Mucosa of stomach (tissue), 1 donor: ENCODE results near the gene PTGER4.
A peak's percentile ranks its signal among the peaks of the same experiment; 100 is the strongest.

Experiments used
- H3K27me3 ChIP-seq: one replicate; pipeline ENCODE4 v1.7.0; 2013; ENCODE audit warnings: mild to moderate bottlenecking, low read length; ENCODE audit not compliant: control insufficient read depth, insufficient read depth
- H3K36me3 ChIP-seq: one replicate; pipeline ENCODE4 v1.7.0; 2013; ENCODE audit warnings: low read length; ENCODE audit not compliant: control insufficient read depth, insufficient read depth
- H3K4me1 ChIP-seq: one replicate; pipeline ENCODE4 v1.7.0; 2013; ENCODE audit warnings: mild to moderate bottlenecking, low read length; ENCODE audit not compliant: control insufficient read depth, insufficient read depth
- H3K4me3 ChIP-seq: one replicate; pipeline ENCODE4 v1.7.0; 2013; ENCODE audit warnings: low read length
- H3K9ac ChIP-seq: one replicate; pipeline ENCODE4 v1.7.0; 2013; ENCODE audit warnings: mild to moderate bottlenecking, low read length, moderate library complexity
- H3K9me3 ChIP-seq: one replicate; pipeline ENCODE4 v1.7.0; 2013; ENCODE audit warnings: mild to moderate bottlenecking, low read length, moderate library complexity; ENCODE audit not compliant: control insufficient read depth
- donor health status: Pancreatic carcinoma.

PTGER4 gene

GRCh38 chr5:40674661-40675235 is 5.0 kb upstream of the PTGER4 start:
- H3K27me3 ChIP-seq, result no peaks in the 10 kb centered on the region
- no peaks in the 10 kb centered on the region for H3K9me3 ChIP-seq
- no peak overlapping the region for H3K9ac ChIP-seq
- H3K4me3 ChIP-seq, result no peak overlapping the region
- H3K36me3 ChIP-seq, result no peaks in the 10 kb centered on the region
- H3K4me1 ChIP-seq, result peaks cover 24% of the 10 kb centered on the region

- Histone ChIP-seq H3K9me3 (no peaks in the 10 kb centered on the region), H3K36me3 (no peaks in the 10 kb centered on the region), H3K27me3 (peaks cover 4% of the 10 kb centered on the region), H3K4me1 (peaks cover 16% of the 10 kb centered on the region), H3K9ac (no peak overlapping the region), H3K4me3 (no peak overlapping the region)
Observed at GRCh38 chr5:40675396-40676133, 4.2 kb upstream of the PTGER4 start.

GRCh38 chr5:40676613-40677343 is 2.9 kb upstream of the PTGER4 start:
- H3K4me3 ChIP-seq, result no peak overlapping the region
- H3K4me1 ChIP-seq, result peaks cover 15% of the 10 kb centered on the region
- no peaks in the 10 kb centered on the region for H3K36me3 ChIP-seq
- peak overlapping the region; percentile 35 for H3K9ac ChIP-seq
- H3K9me3 ChIP-seq, result no peaks in the 10 kb centered on the region
- peaks cover 7% of the 10 kb centered on the region for H3K27me3 ChIP-seq

GRCh38 chr5:40677456-40677855 is 2.3 kb upstream of the PTGER4 start:
- Histone ChIP-seq H3K9ac (peak overlapping the region; percentile 35), H3K4me3 (no peak overlapping the region)

GRCh38 chr5:40678026-40678425 is 1.7 kb upstream of the PTGER4 start:
- Histone ChIP-seq H3K27me3 (peaks cover 7% of the 10 kb centered on the region), H3K9ac (peak overlapping the region; percentile 74), H3K4me3 (no peak overlapping the region)

More at GRCh38 chr5:40677456-40677855, 2.3 kb upstream of the PTGER4 start:
- Histone ChIP-seq H3K4me1 (peaks cover 15% of the 10 kb centered on the region), H3K27me3 (peaks cover 7% of the 10 kb centered on the region), H3K36me3 (no peaks in the 10 kb centered on the region), H3K9me3 (no peaks in the 10 kb centered on the region)

GRCh38 chr5:40678460-40679147 is 1.1 kb upstream of the PTGER4 start:
- Histone ChIP-seq H3K4me1 (peaks cover 17% of the 10 kb centered on the region), H3K4me3 (peak overlapping the region; percentile 32), H3K27me3 (peaks cover 7% of the 10 kb centered on the region), H3K36me3 (no peaks in the 10 kb centered on the region), H3K9me3 (no peaks in the 10 kb centered on the region), H3K9ac (peak overlapping the region; percentile 74)

More at GRCh38 chr5:40678026-40678425, 1.7 kb upstream of the PTGER4 start:
- H3K36me3 ChIP-seq, result no peaks in the 10 kb centered on the region
- peaks cover 15% of the 10 kb centered on the region for H3K4me1 ChIP-seq
- H3K9me3 ChIP-seq, result no peaks in the 10 kb centered on the region

- peaks cover 19% of the 10 kb centered on the region for H3K4me1 ChIP-seq
- peak overlapping the region; percentile 96 for H3K4me3 ChIP-seq
- no peaks in the 10 kb centered on the region for H3K36me3 ChIP-seq
- no peaks in the 10 kb centered on the region for H3K9me3 ChIP-seq
- H3K9ac ChIP-seq, result peak overlapping the region; percentile 88
- peaks cover 7% of the 10 kb centered on the region for H3K27me3 ChIP-seq
Observed at GRCh38 chr5:40679148-40679912, 385 bp upstream of the PTGER4 start.

GRCh38 chr5:40680741-40681362 is 1.1 kb downstream of the PTGER4 start:
- Histone ChIP-seq H3K9me3 (no peaks in the 10 kb centered on the region), H3K4me1 (peaks cover 14% of the 10 kb centered on the region), H3K9ac (peak overlapping the region; percentile 88), H3K36me3 (no peaks in the 10 kb centered on the region), H3K27me3 (peaks cover 7% of the 10 kb centered on the region), H3K4me3 (peak overlapping the region; percentile 96)

GRCh38 chr5:40681363-40682153 is 1.8 kb downstream of the PTGER4 start:
- peak overlapping the region; percentile 88 for H3K9ac ChIP-seq

GRCh38 chr5:40682154-40683017 is 2.7 kb downstream of the PTGER4 start:
- Histone ChIP-seq H3K27me3 (peaks cover 7% of the 10 kb centered on the region), H3K36me3 (no peaks in the 10 kb centered on the region), H3K9me3 (no peaks in the 10 kb centered on the region), H3K4me1 (peaks cover 4% of the 10 kb centered on the region), H3K9ac (peak overlapping the region; percentile 88), H3K4me3 (peak overlapping the region; percentile 96)

More at GRCh38 chr5:40681363-40682153, 1.8 kb downstream of the PTGER4 start:
- H3K4me3 ChIP-seq, result peak overlapping the region; percentile 96
- H3K27me3 ChIP-seq, result peaks cover 7% of the 10 kb centered on the region
- H3K9me3 ChIP-seq, result no peaks in the 10 kb centered on the region
- peaks cover 12% of the 10 kb centered on the region for H3K4me1 ChIP-seq
- no peaks in the 10 kb centered on the region for H3K36me3 ChIP-seq
